Keratinocyte (primary cell): Measurements from ENCODE around the gene EVC.

ENCODE experiments used
- EZH2 ChIP-seq: IDR thresholded peaks from one replicate; pipeline ENCODE4 v1.6.1; 2012; ENCODE audit warnings: inconsistent platforms, mild to moderate bottlenecking, low read length, moderate library complexity
- TF ChIP-seq, protein P1 (sequence below), 3 experiments: IDR thresholded peaks in 1 of 3; conservative IDR thresholded peaks in 1 of 3; optimal IDR thresholded peaks in 1 of 3; 2 replicates in 2 of 3; 3 replicates in 1 of 3; pipeline versions ENCODE3 to v1.5.1; 2011; ENCODE audit warnings: low read length in 3 of 3, mild to moderate bottlenecking in 3 of 3, moderate library complexity in 2 of 3, control low read depth in 1 of 3, inconsistent platforms in 1 of 3; ENCODE audit not compliant: insufficient read depth in 2 of 3; ENCODE audit errors: extremely low read depth in 1 of 3

DNA sequence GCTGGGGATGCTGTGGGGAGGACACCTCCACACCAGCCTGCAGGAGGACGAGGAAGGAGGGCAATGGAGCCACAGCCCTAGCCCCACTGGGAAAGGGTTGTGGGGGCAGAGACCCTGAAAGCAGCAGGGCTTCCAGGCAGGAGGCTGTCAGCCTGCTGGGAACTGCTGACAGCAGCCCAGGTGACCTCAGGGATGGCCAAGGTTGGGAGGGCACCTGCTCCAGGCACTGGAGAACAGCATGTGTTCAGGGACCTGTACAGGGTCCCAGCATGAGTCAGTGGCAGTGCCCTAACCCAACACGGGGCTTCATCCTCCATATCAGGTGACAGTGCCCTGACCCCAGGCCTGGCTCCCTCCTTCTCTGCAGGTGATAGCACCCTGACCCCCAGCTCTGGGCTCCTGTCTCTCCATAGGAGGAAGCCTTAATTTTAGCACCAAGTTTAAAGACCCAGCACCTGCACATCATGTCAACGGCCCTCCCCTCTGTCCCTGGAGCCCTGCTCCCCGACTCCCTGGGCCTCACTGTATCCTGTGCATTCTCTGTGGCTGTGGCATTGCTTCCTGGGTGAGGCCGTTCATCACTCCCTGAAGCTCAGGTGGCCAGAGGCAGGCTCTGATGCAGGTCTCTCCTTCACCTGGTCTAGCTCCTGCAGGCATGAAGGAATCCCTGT is 115.6 kb downstream of the EVC start:
- TF ChIP-seq, protein P1, sequence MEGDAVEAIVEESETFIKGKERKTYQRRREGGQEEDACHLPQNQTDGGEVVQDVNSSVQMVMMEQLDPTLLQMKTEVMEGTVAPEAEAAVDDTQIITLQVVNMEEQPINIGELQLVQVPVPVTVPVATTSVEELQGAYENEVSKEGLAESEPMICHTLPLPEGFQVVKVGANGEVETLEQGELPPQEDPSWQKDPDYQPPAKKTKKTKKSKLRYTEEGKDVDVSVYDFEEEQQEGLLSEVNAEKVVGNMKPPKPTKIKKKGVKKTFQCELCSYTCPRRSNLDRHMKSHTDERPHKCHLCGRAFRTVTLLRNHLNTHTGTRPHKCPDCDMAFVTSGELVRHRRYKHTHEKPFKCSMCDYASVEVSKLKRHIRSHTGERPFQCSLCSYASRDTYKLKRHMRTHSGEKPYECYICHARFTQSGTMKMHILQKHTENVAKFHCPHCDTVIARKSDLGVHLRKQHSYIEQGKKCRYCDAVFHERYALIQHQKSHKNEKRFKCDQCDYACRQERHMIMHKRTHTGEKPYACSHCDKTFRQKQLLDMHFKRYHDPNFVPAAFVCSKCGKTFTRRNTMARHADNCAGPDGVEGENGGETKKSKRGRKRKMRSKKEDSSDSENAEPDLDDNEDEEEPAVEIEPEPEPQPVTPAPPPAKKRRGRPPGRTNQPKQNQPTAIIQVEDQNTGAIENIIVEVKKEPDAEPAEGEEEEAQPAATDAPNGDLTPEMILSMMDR (optimal IDR thresholded peaks at IDR 0.05 in 1 of 3, IDR thresholded peaks at IDR 0.05 in 1 of 3, conservative IDR thresholded peaks at IDR 0.05 in 1 of 3; ENCODE audit: extremely low read depth in 1 of 3, insufficient read depth in 2 of 3, low read length in 3 of 3) = no peak
- TF ChIP-seq EZH2 = no peak
